UCSD-AML1 (cell line): ENCODE data around the gene PRRG3.
A peak's percentile ranks its signal among the peaks of the same experiment; 100 is the strongest.

ENCODE experiments used
- DNase-seq: peaks from one replicate; lab custom pipeline; 2025; ENCODE audit not compliant: unreplicated experiment; lab: John Stamatoyannopoulos, UW

The PRRG3 gene

DNA sequence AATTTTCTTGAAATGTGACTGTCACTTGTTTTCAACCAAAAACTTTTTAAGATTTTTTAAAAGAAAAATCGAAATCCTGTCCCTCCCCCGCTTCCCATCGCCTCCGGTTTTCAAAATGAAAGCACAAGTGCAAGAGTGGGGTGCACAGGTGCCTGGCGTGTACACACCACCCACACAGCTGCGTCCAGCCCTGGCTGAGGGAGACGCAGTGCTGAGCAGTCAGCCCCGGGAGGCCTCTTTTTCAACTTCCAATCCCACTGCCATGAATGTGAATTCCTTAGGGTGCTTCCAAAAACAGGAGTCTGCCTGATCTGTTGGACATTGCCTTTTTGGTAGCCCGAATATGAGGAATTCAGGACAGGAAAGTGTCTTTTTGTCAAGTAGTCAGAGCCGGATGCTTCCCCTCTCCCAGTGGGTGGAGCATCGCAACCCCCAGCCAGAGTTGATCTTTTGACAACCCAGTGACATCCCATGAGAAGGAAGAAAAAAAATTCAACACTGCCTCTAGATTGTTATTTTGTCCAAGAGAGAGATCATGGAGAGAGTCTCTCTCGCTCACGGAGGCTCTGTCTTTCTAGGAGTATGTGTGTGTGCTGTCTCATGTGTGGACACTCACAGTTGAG lies 8.9 kb downstream of the PRRG3 start:
- no peak for DNase-seq

DNA sequence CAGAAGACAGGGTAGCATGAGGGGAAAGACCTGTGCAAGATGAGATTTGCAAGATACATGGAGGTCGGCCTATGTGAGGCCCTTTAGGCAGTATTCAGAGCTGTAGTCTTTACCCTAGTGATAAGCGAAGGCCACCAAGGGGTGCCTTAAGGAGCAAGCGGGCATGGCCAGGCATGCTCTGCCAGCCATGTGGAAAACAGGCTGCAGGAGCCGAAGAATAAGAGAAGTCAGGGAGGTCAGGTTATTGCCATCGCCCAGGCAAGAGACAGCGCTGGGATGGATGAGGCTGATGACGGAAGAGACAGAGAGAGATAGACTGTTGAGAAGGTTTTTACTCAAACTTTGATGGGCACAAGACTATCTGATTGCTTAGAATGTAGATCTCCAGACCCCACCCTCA lies 13.6 kb downstream of the PRRG3 start:
- no peak for DNase-seq

DNA sequence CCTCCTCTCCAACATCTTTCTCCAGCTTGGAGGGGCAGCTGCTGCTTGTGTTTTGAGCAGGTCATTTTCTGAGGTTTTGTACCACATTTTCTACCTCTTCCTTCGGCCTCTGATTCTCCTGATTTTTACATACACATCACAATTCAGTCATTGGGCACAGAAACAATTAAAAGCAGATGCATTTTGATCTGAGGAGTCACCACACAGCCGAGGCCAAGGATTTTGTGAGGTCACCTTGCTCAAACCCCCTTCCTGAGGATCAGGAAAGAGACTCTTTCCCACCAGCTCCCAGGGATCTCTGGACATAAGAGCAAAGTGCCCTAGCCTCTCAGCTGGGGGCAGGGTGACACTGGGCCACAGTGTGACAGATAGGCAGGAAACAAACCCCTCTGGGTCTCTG lies 15.2 kb downstream of the PRRG3 start:
- no peak for DNase-seq

DNA sequence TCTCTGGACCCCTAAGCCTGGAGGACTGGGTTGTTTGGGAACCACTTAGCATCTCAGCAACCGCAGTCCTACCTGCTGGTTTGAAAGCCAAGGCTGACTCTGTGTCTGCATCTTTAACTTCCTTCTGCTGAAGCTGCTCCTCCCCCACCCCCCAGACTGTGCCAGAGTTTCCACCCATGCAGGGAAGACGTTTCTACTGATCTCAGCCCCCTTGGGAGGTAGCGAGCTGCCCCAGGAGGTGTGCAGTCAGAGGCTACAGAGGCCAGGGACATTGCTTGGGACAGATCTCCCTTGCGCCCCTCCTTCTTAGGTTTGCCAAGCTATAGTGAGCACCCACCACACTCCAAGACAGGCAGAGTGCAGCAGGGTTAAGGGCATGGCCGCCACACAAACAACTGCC lies 15.9 kb downstream of the PRRG3 start:
- no peak for DNase-seq

DNA sequence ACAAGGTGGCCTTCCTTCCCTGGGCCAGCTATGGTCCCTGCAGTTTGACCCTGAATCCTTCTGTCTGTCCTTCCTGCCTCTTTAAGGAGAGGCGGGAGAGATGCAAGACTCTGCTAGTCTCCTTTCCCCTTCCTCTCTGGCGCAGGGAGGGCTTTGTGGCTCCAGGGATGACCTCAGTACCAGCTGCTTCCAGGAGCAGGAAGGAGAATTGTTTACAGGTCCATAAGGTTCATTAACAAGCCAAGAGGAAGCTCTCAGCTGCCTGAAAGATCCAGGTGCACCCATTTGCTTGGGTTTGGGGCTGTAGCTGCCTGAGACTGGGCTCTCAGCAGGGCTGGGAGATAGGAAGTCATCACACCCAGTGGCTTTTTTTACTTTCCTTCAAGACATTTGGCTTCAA lies 16.5 kb downstream of the PRRG3 start:
- no peak for DNase-seq

DNA sequence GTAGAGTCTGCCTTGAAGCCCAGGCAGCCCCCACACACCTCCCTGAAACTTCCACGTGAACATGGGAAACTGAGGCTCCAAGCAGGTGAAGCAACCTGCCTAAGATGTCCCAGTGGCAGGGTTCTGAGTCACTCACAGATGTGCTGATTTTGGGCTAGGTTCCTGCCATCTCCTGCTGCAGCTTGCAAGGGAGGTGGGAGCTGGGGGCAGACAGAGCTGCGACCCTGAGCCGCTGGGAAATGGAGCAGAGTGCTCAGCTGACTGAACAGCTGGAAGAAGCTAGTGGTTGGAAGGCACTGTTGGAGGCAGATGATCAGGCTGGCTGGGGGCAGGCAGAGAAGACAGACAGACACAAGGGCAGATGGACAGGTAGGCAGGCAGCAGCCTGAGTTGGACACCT lies 17.0 kb downstream of the PRRG3 start:
- no peak for DNase-seq

DNA sequence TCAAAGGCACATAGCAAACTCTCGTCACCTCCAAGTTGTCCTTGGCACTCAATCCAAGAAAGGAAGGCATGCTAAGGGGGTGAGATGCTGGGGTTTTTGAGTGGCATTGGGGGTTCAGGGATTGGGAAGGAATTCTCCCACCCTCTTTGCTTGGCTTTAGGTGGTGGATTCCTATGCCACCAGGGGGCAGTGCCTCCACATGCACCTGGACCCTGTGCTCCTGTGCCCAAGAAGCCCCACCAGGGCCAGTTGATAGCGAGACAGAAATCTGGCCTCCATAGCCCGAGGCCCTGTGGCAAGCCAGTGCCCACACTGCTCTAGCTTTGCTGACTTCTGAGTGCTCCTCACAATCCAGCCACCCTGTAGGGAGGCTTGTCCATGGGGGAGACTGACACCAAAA lies 18.6 kb downstream of the PRRG3 start:
- DNase-seq = peak; percentile 33

DNA sequence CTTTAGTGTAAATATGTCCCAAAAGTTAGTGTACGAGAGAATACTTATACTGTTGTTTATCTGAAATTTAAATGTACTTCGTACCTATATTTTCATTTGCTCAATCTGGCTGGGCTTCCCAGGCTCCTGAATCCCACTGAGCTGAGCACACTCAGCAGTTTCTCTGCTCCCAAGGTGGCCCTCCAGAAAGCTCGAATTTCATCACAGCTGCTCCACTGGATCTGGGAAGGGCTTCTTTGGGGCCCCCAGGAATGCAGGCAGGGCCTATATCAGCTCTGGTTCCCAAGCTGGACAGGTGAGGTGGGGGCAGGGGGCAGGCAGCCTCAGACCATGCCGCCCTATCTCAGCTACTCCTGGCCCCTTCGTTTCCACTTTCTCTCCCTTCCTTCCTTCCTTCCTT lies 19.1 kb downstream of the PRRG3 start:
- DNase-seq = no peak

DNA sequence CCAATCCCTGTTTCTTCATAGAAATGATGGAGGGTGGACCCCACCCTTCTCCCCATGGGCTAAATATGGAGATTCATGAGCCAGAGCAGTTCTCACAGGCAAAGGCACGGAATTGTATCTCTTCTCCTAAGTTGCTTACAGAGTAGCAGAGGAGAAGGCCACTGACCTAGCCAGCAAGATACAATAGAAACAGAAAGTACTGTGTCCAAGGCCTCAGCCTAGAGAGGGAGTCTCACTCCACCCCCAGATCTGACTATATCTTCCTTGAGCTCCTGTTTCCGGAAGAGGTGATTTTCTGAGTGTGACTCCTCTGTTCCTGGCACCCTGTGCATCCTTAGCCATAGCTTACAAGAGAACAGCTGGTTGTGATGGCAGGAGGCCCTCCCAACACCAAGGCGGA lies 20.5 kb downstream of the PRRG3 start, which contains the start of gene FATE1:
Gene FATE1, plus strand, starts transcription at position 284 of the 400 bp plus-strand sequence. Its CDS starts 85 bp downstream, at position 369.
- no peak for DNase-seq

DNA sequence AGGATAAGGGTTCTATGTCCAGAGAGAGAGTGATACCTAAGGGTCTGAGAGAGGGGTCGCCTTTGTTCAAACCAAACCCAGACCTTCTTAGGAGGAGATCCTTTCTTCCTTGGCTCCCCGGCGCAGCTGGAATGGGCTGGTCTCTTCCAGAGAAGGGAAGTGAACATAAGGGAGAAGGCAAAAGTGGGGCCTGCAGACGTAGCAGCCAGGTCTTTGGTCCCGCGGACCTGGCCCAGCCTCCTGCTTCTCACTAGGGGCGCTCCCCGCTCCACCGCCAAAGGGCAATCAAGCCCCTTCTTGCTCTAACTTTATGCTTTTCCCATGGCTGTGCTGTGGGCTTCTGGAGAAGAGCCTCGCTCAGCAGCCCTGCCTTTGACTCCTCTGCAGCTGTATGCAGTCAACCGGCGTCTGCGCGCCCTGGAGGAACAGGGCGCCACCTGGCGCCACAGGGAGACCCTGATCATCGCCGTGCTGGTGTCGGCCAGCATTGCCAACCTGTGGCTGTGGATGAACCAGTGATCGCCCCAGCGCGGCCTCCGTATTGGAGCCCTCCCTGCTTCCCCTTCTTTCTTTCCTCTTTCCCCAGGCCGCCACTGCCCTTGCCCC lies 27.1 kb downstream of the PRRG3 start:
- no peak for DNase-seq

DNA sequence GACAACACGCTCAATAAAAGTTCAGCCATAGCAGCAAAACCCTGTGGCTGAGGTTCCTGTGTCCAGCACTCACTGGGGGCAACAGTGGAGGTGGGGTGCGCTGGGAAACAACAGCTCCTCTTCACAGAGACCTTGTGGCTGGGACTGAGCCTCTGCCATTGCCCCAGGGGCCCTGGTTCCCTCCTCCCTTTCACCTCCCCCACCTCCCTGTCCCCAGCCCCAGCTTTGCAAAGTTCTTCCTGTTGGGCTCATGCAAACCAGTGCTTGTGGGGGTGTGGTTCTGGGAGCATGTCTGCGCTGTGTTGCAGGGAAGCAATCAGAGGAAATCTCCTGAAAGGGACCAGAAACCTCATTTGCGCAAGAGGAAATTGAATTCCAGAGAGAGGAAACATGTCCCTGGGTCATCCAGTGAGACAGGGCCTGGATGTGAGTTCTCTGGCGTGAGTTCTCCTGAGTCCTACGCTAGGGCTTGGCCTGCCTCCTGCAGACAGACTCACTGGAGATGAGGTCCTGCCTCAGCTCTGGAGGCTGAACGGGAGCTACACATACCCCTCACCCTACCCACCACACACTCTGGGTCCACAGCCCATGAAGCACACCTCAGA lies 28.0 kb downstream of the PRRG3 start:
- peak; percentile 14 for DNase-seq

DNA sequence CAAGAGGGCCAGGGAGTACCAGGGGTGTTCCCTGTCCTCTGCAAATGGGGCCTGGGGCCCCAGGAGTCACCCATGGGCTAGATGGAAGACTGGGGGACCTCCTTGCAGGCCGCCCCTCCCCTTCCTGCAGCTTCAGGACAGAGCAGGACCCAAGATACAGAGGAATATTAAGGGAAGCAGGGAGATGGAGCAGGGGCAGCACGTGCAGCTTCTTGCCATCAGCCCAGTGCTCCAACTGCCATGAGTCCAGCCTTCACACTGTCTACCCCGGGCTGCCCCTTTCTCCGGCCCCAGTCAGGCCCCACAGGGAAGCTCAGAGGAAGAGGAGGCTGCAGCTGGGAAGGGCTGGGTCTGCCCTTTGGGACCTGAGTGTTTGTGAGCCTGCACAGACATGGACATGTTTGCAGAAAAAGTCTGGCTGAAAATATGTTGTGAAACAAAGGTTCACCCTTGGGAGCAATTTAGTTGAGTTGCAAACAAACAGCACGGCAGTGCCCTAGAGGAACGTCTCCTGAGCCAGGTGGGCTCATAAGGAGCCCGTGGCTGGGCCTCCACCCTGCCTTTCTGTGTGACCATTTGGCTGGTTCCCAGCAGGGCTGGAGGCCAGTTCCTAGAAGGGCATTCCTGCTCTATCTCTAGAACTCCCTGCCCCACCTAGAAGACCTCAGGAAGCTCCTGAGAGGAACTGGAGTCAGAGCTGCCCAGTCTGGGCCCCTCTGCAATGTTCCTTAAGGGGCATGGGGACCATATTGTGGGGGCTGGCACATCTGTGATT lies 29.5 kb downstream of the PRRG3 start:
- DNase-seq = no peak

DNA sequence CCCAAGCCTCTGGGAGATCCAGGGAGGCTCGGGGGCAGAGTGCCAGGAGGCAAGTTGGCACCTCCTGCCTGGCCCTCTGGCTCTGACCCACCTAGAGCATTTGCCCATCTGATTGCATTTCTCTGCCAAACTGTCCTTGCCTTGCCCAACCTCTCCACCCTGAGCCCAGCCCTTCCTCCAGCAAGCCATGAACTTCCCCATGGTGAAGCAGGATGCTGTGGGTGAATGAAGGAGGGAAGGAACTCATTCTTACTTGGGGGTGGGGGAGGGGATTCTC lies 30.0 kb downstream of the PRRG3 start:
- DNase-seq = peak; percentile 12

DNA sequence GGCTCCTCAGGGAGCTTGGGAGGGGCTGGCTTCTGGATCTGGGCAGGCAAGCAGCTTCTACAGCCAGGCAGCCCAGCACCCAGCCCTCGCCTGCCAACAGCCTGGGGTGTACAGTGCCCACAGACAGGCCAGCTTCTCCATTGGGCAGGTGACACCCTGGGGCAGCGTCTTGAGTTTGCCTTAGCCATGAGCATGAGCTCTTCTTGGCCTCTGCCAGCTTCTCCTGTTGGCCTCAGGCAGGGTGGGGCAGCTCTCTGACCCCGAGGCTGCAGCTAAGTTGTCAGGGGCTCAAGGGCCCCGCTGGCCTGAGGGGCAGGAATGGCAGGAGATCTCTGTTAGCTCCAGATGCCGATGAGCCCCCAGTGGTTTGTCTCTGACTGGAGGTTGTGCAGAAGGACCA lies 31.5 kb downstream of the PRRG3 start:
- DNase-seq = no peak

DNA sequence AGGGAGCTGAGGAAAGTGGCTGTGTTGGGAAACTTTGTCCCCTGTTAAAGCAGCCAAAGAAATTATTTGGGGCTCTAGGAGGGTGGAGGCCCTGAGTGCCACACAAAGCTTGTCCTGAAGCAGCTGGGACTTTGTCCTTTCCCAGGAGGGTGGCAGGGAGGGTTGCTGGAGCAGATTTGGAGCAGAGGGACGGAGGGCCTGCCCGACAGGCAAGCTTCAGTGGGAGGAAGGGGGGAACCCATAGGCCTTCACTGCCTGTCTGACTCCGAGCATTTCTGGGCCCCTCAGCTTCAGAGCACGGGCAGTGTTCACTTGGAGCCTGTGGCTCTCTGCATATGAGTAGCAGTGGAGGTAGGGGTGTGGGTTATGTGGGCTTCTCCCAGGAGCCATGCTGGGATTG lies 32.1 kb downstream of the PRRG3 start:
- no peak for DNase-seq

DNA sequence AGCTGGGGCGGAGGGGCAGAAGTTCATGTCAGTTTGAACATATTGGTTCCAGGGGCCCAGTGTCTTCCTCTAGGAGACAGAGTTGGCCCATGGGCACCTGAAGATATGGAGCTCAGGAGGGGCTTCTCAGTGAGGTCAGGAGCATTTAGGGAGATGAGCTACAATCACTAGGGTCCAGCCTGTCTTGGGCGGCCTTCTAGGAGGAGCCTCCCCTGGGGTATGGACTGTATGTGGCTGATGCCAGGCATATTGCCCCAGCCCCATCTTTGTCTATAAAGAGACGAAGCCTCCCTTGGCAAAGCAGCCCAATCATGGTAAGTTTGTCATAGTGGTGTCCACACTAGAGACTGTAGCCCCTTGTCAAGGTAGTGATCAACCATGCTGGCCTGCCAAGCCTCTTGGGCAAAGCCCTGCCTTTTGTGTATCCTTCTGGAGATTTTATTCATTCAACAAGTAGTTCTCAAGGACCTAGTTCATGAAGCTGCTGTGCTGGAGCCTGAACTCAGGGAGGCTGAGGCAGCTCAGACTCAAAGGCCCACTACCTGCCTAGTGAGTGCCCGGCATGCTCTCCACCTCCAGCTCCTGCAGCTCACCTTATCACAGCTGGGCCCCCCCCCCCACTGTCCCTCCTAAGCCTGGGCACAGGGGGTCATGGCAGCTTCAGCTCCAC lies 33.9 kb downstream of the PRRG3 start:
- DNase-seq = no peak

DNA sequence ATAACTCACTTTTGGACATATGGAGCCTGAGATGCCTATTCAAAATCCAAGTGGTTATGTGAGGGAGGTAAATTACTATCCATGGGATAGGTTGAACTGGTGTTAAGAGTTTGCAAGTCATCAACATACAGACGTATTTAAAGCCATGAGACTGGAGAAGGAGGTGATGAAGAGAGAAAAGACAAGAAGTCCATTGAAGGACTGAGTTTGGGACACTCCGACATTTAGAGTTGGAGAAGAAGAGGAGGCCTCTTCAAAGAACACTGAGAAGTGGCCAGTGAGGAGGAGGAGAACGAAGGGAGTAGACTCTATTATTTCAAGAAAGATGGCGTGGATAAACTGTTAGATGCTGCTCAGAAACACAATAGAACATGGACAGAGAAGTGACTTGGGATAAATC lies 39.2 kb downstream of the PRRG3 start, which contains the start of gene CNGA2:
Gene CNGA2, plus strand, starts transcription at position 301 of the 400 bp plus-strand sequence. CDS start 3,738 bp downstream, outside the sequence.
- DNase-seq = no peak

DNA sequence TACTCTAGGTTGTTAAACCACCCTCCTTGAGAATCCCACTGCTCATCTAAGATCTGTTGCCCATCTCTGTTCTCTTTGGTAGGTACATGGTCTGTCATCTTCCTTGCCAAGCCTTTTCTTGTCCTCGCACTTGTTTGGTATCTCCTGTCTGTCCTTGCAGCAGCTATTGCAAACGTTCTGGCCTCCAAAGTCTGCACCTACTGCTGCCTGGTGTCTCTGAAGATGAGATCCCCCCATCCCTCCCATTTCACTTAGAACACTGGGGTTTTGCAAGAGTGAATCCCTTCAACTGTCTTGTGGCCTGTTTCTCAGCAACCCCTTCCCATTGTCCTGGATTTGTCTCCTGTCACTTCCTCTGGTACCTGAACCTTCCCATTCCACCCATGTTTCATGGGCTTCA lies 40.0 kb downstream of the PRRG3 start:
- no peak for DNase-seq

DNA sequence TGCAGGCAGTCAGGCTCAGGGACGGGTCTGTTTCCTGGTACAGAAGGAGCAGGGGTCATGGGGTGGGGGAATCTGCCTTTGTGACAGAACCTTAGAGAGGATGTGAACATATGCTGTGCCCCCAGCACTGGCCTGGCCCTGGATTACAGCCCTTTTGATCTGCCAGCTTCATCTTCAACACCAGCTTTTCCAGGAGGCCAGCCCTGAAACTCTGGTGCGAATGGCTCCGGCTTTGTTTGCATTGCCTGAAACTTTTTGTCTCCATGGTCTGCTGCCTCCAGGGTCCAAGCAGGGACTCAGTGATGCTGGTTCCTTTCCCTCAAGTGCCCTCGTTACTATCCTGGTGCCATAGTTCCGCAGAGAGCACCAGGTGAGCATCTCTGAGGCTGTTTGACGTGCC lies 41.4 kb downstream of the PRRG3 start:
- DNase-seq = no peak

DNA sequence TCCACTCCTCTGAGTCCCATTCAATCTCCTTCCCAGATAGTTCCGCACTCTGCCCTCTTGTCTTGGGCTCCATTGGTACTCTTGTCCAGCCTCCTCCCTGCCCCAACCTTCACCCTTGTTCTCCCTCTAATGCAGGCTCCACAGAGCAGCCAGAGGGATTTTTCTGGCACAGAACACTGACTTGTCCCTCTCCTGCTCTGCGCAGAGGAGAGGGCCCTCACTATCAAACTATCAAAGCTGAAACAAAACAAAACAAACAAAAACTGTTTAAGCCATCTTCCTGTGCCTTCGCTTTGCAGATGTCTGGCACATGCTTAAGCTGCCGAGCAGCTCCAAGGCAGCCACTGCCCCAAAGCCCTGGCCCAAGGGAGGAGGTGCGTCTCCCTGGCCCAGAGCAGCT lies 42.2 kb downstream of the PRRG3 start:
- no peak for DNase-seq

DNA sequence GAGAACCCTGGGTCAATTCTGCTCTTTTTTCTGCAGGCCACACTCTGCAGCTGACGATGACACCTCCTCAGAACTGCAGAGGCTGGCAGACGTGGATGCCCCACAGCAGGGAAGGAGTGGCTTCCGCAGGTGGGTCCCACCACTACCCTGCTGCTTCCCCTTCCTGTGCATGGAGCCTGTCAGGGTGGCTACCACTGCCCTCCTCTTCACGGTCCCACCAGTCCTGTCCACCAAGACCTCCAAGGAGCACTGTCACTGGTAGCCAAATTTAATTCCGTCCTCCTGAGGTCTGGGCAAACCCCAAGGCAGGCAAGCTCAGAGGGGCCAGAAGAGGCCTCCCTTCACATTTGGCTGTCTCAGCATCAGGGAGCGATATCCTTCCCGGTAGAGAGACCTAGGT lies 43.5 kb downstream of the PRRG3 start:
- no peak for DNase-seq

DNA sequence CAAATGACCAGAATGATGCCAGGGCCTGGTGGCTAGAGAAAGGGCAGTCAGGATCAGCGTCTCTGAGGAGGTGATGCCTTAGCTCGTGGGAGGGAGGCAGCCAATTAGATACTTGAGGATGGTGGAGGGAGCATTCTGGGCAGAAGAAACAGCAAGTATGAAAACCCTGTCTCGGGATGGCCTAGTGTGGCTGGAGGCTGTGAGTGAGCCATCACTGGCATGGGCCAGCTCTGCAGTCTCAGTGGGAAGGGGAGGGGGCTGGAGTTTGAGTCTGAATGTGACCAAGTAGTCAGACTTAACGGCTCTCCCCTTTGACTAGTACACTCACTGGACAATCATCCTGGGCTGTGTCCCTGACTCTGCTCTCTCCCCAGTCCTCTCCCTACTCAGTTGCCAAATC lies 46.3 kb downstream of the PRRG3 start:
- no peak for DNase-seq
